ENCODE measurements around the gene AP1M2.

- no peak for TF ChIP-seq CTCF (optimal IDR thresholded peaks at IDR 0.05 in 1 of 3, IDR thresholded peaks at IDR 0.05 in 1 of 3, conservative IDR thresholded peaks at IDR 0.05 in 1 of 3; ENCODE audit: extremely low read depth in 1 of 3, insufficient read depth in 2 of 3, low read length in 3 of 3)
- no peak for TF ChIP-seq EZH2 (IDR thresholded peaks at IDR 0.05; ENCODE audit: low read length)
These were observed 716 bp downstream of the AP1M2 start for GRCh38 chr19:10586396-10586795.

Measured in keratinocyte (primary cell).